CD4-positive, alpha-beta memory T cell (primary cell): Measurements from ENCODE around the gene ACSS1. TPM values are rescaled to one million over a fixed set of nuclear protein-coding genes. Genes with fewer than 3 reads are reported as not detected.
A peak's percentile ranks its signal among the peaks of the same experiment; 100 is the strongest.

Experiments used
- CTCF ChIA-PET: fragments of 350-600 bp; sonication (Branson Sonifier 250); formaldehyde crosslinking; loops from one replicate; lab custom pipeline; 2021; ENCODE audit warnings: inconsistent platforms; ENCODE audit not compliant: partially characterized antibody; lab: Charles Lee
- POLR2A ChIA-PET: fragments of 350-600 bp; sonication (Branson Sonifier 250); formaldehyde crosslinking; loops from one replicate; lab custom pipeline; 2021; ENCODE audit not compliant: partially characterized antibody; lab: Charles Lee
- DNase-seq, 5 donors: peaks; one replicate each; pipeline versions ENCODE4 v3.0.0 to v3.0.0-alpha.2; 2020 to 2022; ENCODE audit warnings: mixed read lengths in 1 of 5
- H3K27ac ChIP-seq: one replicate; pipeline ENCODE4 v1.7.0; 2013; ENCODE audit warnings: low read depth, low read length
- H3K27me3 ChIP-seq: 2 replicates; pipeline ENCODE4 v1.7.0; 2013; ENCODE audit warnings: mild to moderate bottlenecking, low read length, moderate library complexity; ENCODE audit not compliant: insufficient read depth
- H3K36me3 ChIP-seq: 2 replicates; pipeline ENCODE4 v1.7.0; 2013; ENCODE audit warnings: mild to moderate bottlenecking, low read length, moderate library complexity; ENCODE audit not compliant: insufficient read depth
- H3K4me1 ChIP-seq: 2 replicates; pipeline ENCODE4 v1.7.0; 2013; ENCODE audit warnings: mild to moderate bottlenecking, low read length, moderate library complexity; ENCODE audit not compliant: insufficient read depth
- H3K4me3 ChIP-seq, 2 donors: one replicate each; pipeline ENCODE4 v1.7.0; 2013; ENCODE audit warnings: low read length in 2 of 2, mild to moderate bottlenecking in 1 of 2
- H3K9me3 ChIP-seq, 2 donors: one replicate each; pipeline ENCODE4 v1.7.0; 2013; ENCODE audit warnings: low read length in 2 of 2, control low read depth in 1 of 2; ENCODE audit not compliant: control insufficient read depth in 1 of 2
- H3K27ac Mint-ChIP-seq, 7 donors: one replicate each; pipeline ENCODE4 v1.8.0; 2020 to 2021; ENCODE audit warnings: mixed read lengths in 7 of 7, mild to moderate bottlenecking in 6 of 7, inconsistent platforms in 3 of 7, moderate library complexity in 3 of 7
- H3K27me3 Mint-ChIP-seq, 2 donors: one replicate each; pipeline ENCODE4 v1.8.0; 2020 to 2021; ENCODE audit warnings: mixed read lengths in 2 of 2
- H3K36me3 Mint-ChIP-seq, 2 donors: one replicate each; pipeline ENCODE4 v1.8.0; 2020 to 2021; ENCODE audit warnings: mixed read lengths in 2 of 2, inconsistent platforms in 1 of 2, mild to moderate bottlenecking in 1 of 2
- H3K4me1 Mint-ChIP-seq, 4 donors: one replicate each; pipeline ENCODE4 v1.8.0; 2020 to 2021; ENCODE audit warnings: mixed read lengths in 4 of 4, mild to moderate bottlenecking in 1 of 4
- H3K4me3 Mint-ChIP-seq, 8 donors: one replicate each; pipeline ENCODE4 v1.8.0; 2020 to 2021; ENCODE audit warnings: mixed read lengths in 8 of 8, mild to moderate bottlenecking in 7 of 8, moderate library complexity in 6 of 8, inconsistent platforms in 3 of 8
- H3K9me3 Mint-ChIP-seq, 8 donors: one replicate each; pipeline ENCODE4 v1.8.0; 2020 to 2021; ENCODE audit warnings: mixed read lengths in 8 of 8, mild to moderate bottlenecking in 5 of 8, inconsistent platforms in 3 of 8, moderate library complexity in 1 of 8
- intact Hi-C: fragments of 100-400 bp; cut with micrococcal nuclease; formaldehyde crosslinking; loops from one replicate; pipeline ENCODE4 v1.15.1; 2023
- polyA plus RNA-seq, 2 donors: library from polyadenylated mRNA; unstranded; fragments of 300-500 nt; fragmentation: Illumina TruSeq; gene quantifications; one replicate each; pipeline ENCODE4 v1.2.3, GENCODE V29; 2021
- total RNA-seq, 2 experiments: library from RNA; stranded (reverse); gene quantifications; one replicate each; pipeline ENCODE4 v1.2.3, GENCODE V29; 2021

ACSS1 gene
- total and polyA plus RNA-seq, 4 experiments from 2014 or later: 44.6 to 56.5 (median 51.3) TPM

DNA sequence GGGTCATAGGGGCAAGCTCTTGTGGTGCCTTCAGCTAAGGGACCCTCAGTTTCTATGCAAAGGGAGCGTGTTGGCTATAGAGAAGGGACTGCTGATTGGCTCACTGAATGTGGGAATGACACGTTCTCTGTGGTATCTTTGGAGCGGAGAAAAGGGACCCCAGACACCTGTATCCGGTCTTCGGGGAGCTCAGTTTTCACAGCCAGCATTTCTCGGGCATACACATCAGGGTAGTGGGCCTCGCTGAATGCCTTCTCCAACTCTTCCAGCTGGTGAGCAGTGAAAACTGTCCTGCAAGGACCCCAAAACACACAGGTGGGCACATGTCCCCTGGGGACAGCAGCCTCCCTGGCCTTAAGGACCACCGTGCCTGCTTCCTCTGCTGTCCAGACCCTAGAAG, 20.7 kb upstream of the ACSS1 start:
- peaks cover 2 to 3% of the 10 kb centered on the region in 2 donors for H3K36me3 Mint-ChIP-seq
- Histone ChIP-seq H3K4me3 (no peak overlapping the region), H3K27ac (no peak overlapping the region), H3K27me3 (peaks cover 45% of the 10 kb centered on the region), H3K9me3 (no peaks in the 10 kb centered on the region), H3K4me1 (peaks cover 19% of the 10 kb centered on the region), H3K36me3 (no peaks in the 10 kb centered on the region)
- H3K9me3 Mint-ChIP-seq: peaks cover 0 to 5% (median 0%) of the 10 kb centered on the region in 8 donors
- no peak for DNase-seq
- no peak overlapping the region for H3K4me3 Mint-ChIP-seq
- intact Hi-C loops: no loop called here
- H3K27ac Mint-ChIP-seq: no peak overlapping the region
- POLR2A ChIA-PET: interaction anchor here (0.6 to 1.5 kb wide), 2 partner anchors 12 to 86 kb away, joined by 3 to 9 read pairs; no protein-coding TSS in a partner anchor
- H3K4me1 Mint-ChIP-seq: peaks cover 5 to 26% (median 14%) of the 10 kb centered on the region in 4 donors
- H3K27me3 Mint-ChIP-seq: peaks cover 45 to 67% of the 10 kb centered on the region in 2 donors
- CTCF ChIA-PET: interaction anchor here (0.9 to 2.6 kb wide), 5 partner anchors 10 to 101 kb away, joined by 3 to 9 read pairs (median 4); no protein-coding TSS in a partner anchor

DNA sequence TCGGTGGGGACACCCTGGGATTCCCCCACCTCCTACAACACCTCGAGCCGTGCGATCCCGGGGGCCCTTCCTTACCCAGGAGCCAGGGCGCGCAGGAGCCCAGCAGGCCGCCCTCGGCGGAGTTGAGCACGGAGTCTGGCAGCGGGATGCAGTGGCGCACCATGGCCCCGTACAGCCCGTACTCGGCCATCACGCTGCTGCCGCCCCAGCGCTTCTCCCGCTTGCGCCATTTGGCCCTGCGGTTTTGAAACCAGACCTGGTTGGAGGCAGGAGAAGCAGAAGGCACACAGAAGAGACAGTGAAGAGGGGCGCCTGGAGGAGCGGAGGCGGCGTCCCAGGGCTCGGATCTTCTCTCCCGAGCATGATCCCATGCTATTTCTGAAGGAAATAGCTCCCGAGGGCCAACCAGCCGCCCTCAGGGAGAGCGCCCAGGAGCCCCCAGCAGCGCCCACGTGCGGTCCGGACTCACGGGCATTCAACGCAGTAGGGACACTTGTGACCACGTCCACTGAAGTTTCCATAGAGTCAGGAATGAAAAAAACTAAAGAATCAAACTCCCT, 19.8 kb upstream of the ACSS1 start:
- H3K36me3 Mint-ChIP-seq: peaks cover 2 to 3% of the 10 kb centered on the region in 2 donors
- H3K27ac ChIP-seq: no peak overlapping the region
- peaks cover 40 to 62% of the 10 kb centered on the region in 2 donors for H3K27me3 Mint-ChIP-seq
- DNase-seq: no peak
- H3K4me3 Mint-ChIP-seq: peak overlapping the region in 1 of 8 donors; percentile 22
- peaks cover 0 to 5% (median 0%) of the 10 kb centered on the region in 8 donors for H3K9me3 Mint-ChIP-seq
- H3K9me3 ChIP-seq: no peaks in the 10 kb centered on the region
- peaks cover 12% of the 10 kb centered on the region for H3K4me1 ChIP-seq
- POLR2A ChIA-PET: interaction anchor here (1.7 kb wide), 1 partner anchor 13 kb away, joined by 3 read pairs; no protein-coding TSS in a partner anchor
- no peak overlapping the region for H3K4me3 ChIP-seq
- no peak overlapping the region for H3K27ac Mint-ChIP-seq
- CTCF ChIA-PET: interaction anchor here (0.9 to 2.6 kb wide), 5 partner anchors 12 to 102 kb away, joined by 3 to 9 read pairs (median 5); no protein-coding TSS in a partner anchor
- peaks cover 40% of the 10 kb centered on the region for H3K27me3 ChIP-seq
- peaks cover 3 to 20% (median 11%) of the 10 kb centered on the region in 4 donors for H3K4me1 Mint-ChIP-seq
- H3K36me3 ChIP-seq: no peaks in the 10 kb centered on the region
- intact Hi-C loops: no loop called here

DNA sequence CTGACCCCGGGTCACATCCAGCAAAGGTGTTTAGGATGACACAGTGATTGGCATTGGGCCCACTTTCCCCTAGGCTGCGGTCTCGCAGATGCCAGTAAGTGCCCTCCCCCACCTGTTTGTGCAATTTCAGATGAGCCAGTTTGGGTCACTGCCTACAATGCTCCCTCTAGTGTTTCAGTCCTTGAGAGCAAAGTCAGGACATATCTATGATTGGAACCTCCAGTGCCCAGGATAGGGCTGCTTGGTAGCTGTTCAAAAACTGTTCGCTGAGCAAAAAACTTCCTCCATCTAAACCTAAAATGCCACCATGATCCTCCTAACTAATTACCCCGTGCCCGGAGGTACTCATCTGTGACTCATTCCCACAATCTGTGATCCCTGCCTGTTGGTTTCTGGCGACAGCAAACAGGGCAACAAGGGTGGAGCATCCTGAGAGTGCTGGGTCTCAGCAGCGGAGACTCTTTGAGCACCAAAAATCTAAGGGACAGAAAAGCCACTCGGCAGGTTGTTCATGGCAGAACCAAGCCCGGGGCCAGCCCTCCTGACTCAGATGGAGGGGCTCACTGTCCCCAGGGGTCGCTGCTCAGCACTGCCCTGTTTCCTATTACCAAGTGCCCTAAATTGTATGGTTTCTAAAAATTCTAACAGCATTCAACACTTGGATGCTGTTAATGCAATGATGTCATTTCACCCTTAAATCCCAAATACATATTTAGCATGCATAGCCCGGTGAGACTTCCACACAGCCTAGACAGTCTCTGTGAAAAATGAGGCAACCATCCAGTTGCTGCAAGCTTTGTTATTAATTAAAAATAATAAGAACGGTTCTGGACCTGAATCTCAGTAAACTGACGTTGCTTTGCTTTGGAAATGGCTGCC, 19.0 kb upstream of the ACSS1 start:
- H3K27ac ChIP-seq: no peak overlapping the region
- no peak overlapping the region for H3K4me3 Mint-ChIP-seq
- intact Hi-C loops: no loop called here
- H3K9me3 ChIP-seq: no peaks in the 10 kb centered on the region
- ChIA-PET CTCF (interaction anchor here (0.5 to 2.6 kb wide), 5 partner anchors 11 to 322 kb away, joined by 3 to 9 read pairs (median 5); no protein-coding TSS in a partner anchor), POLR2A (interaction anchor here (1.7 kb wide), 1 partner anchor 13 kb away, joined by 3 read pairs; no protein-coding TSS in a partner anchor)
- peaks cover 0 to 5% (median 0%) of the 10 kb centered on the region in 8 donors for H3K9me3 Mint-ChIP-seq
- peaks cover 3 to 15% (median 8%) of the 10 kb centered on the region in 4 donors for H3K4me1 Mint-ChIP-seq
- peaks cover 12% of the 10 kb centered on the region for H3K4me1 ChIP-seq
- DNase-seq: no peak
- H3K27me3 Mint-ChIP-seq: peaks cover 39 to 59% of the 10 kb centered on the region in 2 donors
- peaks cover 36% of the 10 kb centered on the region for H3K27me3 ChIP-seq
- H3K36me3 ChIP-seq: no peaks in the 10 kb centered on the region
- H3K4me3 ChIP-seq: no peak overlapping the region
- H3K36me3 Mint-ChIP-seq: peaks cover 2 to 3% of the 10 kb centered on the region in 2 donors
- no peak overlapping the region for H3K27ac Mint-ChIP-seq

DNA sequence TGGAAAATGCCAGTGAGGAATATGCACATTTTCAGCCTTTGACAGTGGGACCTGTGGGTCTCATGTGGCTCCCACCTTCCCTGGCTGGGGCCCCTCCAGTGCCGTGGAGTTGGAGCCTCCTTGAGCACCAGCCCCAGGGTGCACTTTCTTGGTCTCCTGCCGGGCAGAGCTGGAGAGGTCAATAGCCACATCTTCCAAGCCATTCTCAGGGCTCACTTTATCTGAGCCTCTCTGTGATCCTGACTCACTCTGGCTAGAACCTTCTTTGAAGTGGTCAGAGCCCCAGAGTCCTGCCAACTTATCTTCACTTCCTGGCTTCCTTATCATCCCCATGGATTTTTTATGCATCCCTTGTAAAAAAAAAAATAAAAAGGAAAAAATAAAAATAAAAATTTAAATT, 18.3 kb upstream of the ACSS1 start:
- no peak overlapping the region for H3K27ac ChIP-seq
- Mint-ChIP-seq H3K9me3 (peaks cover 0 to 5% (median 0%) of the 10 kb centered on the region in 8 donors), H3K27ac (no peak overlapping the region), H3K27me3 (peaks cover 41 to 64% of the 10 kb centered on the region in 2 donors), H3K36me3 (peaks cover 2 to 3% of the 10 kb centered on the region in 2 donors), H3K4me1 (peaks cover 3 to 13% (median 8%) of the 10 kb centered on the region in 4 donors), H3K4me3 (no peak overlapping the region)
- peaks cover 9% of the 10 kb centered on the region for H3K4me1 ChIP-seq
- H3K27me3 ChIP-seq: peaks cover 36% of the 10 kb centered on the region
- ChIA-PET POLR2A (interaction anchor here (1.7 kb wide), 1 partner anchor 14 kb away, joined by 3 read pairs; no protein-coding TSS in a partner anchor), CTCF (interaction anchor here (2.6 kb wide), 1 partner anchor 82 kb away, joined by 7 read pairs; no protein-coding TSS in a partner anchor)
- DNase-seq: no peak
- intact Hi-C loops: no loop called here
- H3K4me3 ChIP-seq: no peak overlapping the region
- H3K36me3 ChIP-seq: no peaks in the 10 kb centered on the region
- no peaks in the 10 kb centered on the region for H3K9me3 ChIP-seq

DNA sequence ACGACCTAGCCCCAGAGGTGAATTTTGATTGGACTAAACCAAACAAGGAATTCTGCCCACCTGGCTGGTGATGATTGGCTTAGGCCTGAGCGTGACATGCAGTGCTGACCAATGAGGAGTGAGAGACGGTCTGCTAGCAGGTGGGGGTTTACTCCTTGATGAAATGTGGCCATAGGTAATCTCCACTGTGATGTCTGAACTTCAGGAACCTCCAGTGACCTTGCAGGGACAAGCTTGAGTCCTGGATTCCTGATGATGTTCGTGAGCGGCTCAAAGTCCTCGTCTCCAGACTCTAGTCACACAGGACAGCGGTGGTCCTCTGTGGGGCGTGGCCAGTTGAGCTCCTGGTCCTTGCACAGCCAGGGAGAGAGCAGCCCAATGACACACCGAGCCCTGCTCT, 15.6 kb upstream of the ACSS1 start:
- intact Hi-C loops: no loop called here
- H3K27me3 Mint-ChIP-seq: peaks cover 35 to 55% of the 10 kb centered on the region in 2 donors
- peaks cover 6% of the 10 kb centered on the region for H3K4me1 ChIP-seq
- H3K4me3 Mint-ChIP-seq: no peak overlapping the region
- H3K27me3 ChIP-seq: peaks cover 35% of the 10 kb centered on the region
- no peaks in the 10 kb centered on the region for H3K9me3 ChIP-seq
- no peak overlapping the region for H3K27ac ChIP-seq
- POLR2A ChIA-PET: interaction anchor here (1.5 kb wide), 1 partner anchor 81 kb away, joined by 3 read pairs; the partner anchor contains the start of gene APMAP
- no peaks in the 10 kb centered on the region for H3K9me3 Mint-ChIP-seq
- H3K4me1 Mint-ChIP-seq: peaks cover 3 to 6% (median 4%) of the 10 kb centered on the region in 4 donors
- no peak overlapping the region for H3K27ac Mint-ChIP-seq
- CTCF ChIA-PET: no interaction called here
- no peaks in the 10 kb centered on the region for H3K36me3 Mint-ChIP-seq
- H3K36me3 ChIP-seq: no peaks in the 10 kb centered on the region
- no peak for DNase-seq
- H3K4me3 ChIP-seq: no peak overlapping the region

DNA sequence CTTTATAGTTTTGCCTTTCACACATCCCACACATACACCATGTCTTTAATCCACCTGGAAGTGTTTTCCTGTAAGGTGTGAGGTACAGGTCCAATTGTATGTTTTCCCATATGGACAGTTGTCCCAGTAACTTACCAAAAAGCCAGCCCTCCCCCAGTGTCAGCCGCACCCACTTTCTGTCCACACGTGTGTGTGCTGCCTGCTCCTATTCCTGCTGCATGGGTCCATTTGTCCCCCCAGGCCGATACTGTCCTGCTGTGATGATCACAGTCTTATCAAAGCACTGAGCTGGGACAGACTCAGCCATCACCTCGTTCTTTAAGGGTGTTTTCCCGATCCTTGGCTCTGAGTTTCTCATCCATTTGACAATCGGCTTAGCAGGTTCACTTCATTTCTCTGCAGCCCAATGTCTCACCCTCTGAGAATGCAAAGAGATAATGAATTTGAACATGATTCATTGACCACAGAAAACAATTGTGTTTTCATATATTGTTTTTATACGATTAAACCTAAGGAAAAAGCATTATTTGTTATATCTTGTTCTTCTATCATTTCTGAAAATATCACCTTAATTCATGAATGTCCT, 14.4 kb upstream of the ACSS1 start:
- Mint-ChIP-seq H3K27ac (no peak overlapping the region), H3K9me3 (no peaks in the 10 kb centered on the region), H3K27me3 (peaks cover 34 to 45% of the 10 kb centered on the region in 2 donors), H3K4me1 (peaks cover 3 to 6% (median 4%) of the 10 kb centered on the region in 4 donors), H3K36me3 (no peaks in the 10 kb centered on the region), H3K4me3 (no peak overlapping the region)
- H3K4me3 ChIP-seq: no peak overlapping the region
- intact Hi-C loops: no loop called here
- H3K27ac ChIP-seq: no peak overlapping the region
- H3K9me3 ChIP-seq: no peaks in the 10 kb centered on the region
- CTCF ChIA-PET: no interaction called here
- no peaks in the 10 kb centered on the region for H3K36me3 ChIP-seq
- POLR2A ChIA-PET: interaction anchor here (0.9 kb wide), 1 partner anchor 18 kb away, joined by 3 read pairs; no protein-coding TSS in a partner anchor
- H3K4me1 ChIP-seq: peaks cover under 1% of the 10 kb centered on the region
- DNase-seq: no peak
- H3K27me3 ChIP-seq: peaks cover 24% of the 10 kb centered on the region
